SK-N-SH treated with all-trans-retinoic acid at 6 μM for 48 hours (cell line): ENCODE results near the gene CISD3.

Source experiments
- ATAC-seq: fragments of 200-7000 bp; cut with Tn5 transposase; 3 replicates; pipeline ENCODE4 v1.9.1; 2020; ENCODE audit warnings: mild to moderate bottlenecking, moderate library complexity
- ARNTL ChIP-seq: fragments of 450-650 bp; formaldehyde crosslinking; IDR thresholded peaks from 2 replicates; pipeline ENCODE4 v1.5.0; 2020; ENCODE audit warnings: low read depth, mild to moderate bottlenecking, moderate library complexity, borderline replicate concordance
- BACH2 ChIP-seq: fragments of 250-450 bp; sonication (Bioruptor Pico); IDR thresholded peaks from 2 replicates; pipeline ENCODE4 v1.9.0; 2021; ENCODE audit warnings: mild to moderate bottlenecking, borderline replicate concordance
- CREB5 ChIP-seq: fragments of 250-450 bp; sonication (Bioruptor Pico); IDR thresholded peaks from 2 replicates; pipeline ENCODE4 v1.5.1; 2020; ENCODE audit warnings: low read depth, mild to moderate bottlenecking, moderate library complexity
- CSDC2 ChIP-seq: fragments of 250-450 bp; sonication (Bioruptor Pico); IDR thresholded peaks from 2 replicates; pipeline ENCODE4 v1.5.0; 2020; ENCODE audit warnings: mild to moderate bottlenecking, moderate library complexity
- ESRRG ChIP-seq: fragments of 250-450 bp; sonication (Bioruptor Pico); IDR thresholded peaks from 2 replicates; pipeline ENCODE4 v1.6.1; 2021; ENCODE audit warnings: mild to moderate bottlenecking
- GLIS3 ChIP-seq: fragments of 250-450 bp; sonication (Bioruptor Pico); IDR thresholded peaks from 2 replicates; pipeline ENCODE4 v1.5.0; 2020; ENCODE audit warnings: mild to moderate bottlenecking, moderate library complexity
- ISL1 ChIP-seq: fragments of 250-450 bp; sonication (Bioruptor Pico); IDR thresholded peaks from 2 replicates; pipeline ENCODE4 v2.1.2; 2022; ENCODE audit warnings: mild to moderate bottlenecking, moderate library complexity
- OSR1 ChIP-seq: fragments of 250-450 bp; sonication (Bioruptor Pico); IDR thresholded peaks from 2 replicates; pipeline ENCODE4 v1.8.0; 2022; ENCODE audit warnings: moderate library complexity, mild to moderate bottlenecking, inconsistent platforms
- POU6F1 ChIP-seq: fragments of 250-450 bp; sonication (Bioruptor Pico); IDR thresholded peaks from 2 replicates; pipeline ENCODE4 v1.8.0; 2021; ENCODE audit warnings: low read depth, mild to moderate bottlenecking, moderate library complexity, borderline replicate concordance
- RARB ChIP-seq: fragments of 250-450 bp; sonication (Bioruptor Pico); IDR thresholded peaks from 2 replicates; pipeline ENCODE4 v1.8.0; 2021; ENCODE audit warnings: mild to moderate bottlenecking, moderate library complexity
- TCF4 ChIP-seq: fragments of 250-450 bp; sonication (Bioruptor Pico); IDR thresholded peaks from 2 replicates; pipeline ENCODE4 v1.8.0; 2021; ENCODE audit warnings: mild to moderate bottlenecking, moderate library complexity, borderline replicate concordance
- TSHZ2 ChIP-seq: fragments of 250-450 bp; sonication (Bioruptor Pico); IDR thresholded peaks from 2 replicates; pipeline ENCODE4 v1.5.0; 2020; ENCODE audit warnings: mild to moderate bottlenecking, moderate library complexity
- ZC3H10 ChIP-seq: fragments of 250-450 bp; sonication (Bioruptor Pico); IDR thresholded peaks from 2 replicates; pipeline ENCODE4 v1.5.1; 2021; ENCODE audit warnings: mild to moderate bottlenecking, moderate library complexity
- ZFP3 ChIP-seq: fragments of 250-450 bp; sonication (Bioruptor Pico); IDR thresholded peaks from 2 replicates; pipeline ENCODE4 v1.5.0; 2020; ENCODE audit warnings: mild to moderate bottlenecking, moderate library complexity
- ZFP30 ChIP-seq: fragments of 450-650 bp; formaldehyde crosslinking; IDR thresholded peaks from 2 replicates; pipeline ENCODE4 v1.5.0; 2022; ENCODE audit warnings: mild to moderate bottlenecking, moderate library complexity
- ZNF565 ChIP-seq: fragments of 450-650 bp; formaldehyde crosslinking; conservative IDR thresholded peaks from 2 replicates; pipeline ENCODE4 v1.5.0; 2020; ENCODE audit warnings: low read depth, mild to moderate bottlenecking, moderate library complexity
- ZNF70 ChIP-seq: fragments of 450-650 bp; formaldehyde crosslinking; IDR thresholded peaks from 2 replicates; pipeline ENCODE4 v1.5.0; 2020; ENCODE audit warnings: mild to moderate bottlenecking, moderate library complexity
- ZNF8 ChIP-seq: fragments of 450-650 bp; formaldehyde crosslinking; IDR thresholded peaks from 2 replicates; pipeline ENCODE4 v1.5.0; 2020; ENCODE audit warnings: mild to moderate bottlenecking, moderate library complexity
- TF ChIP-seq, protein P1 (sequence below): fragments of 250-450 bp; sonication (Bioruptor Pico); IDR thresholded peaks from 2 replicates; pipeline ENCODE4 v1.5.1; 2021; ENCODE audit warnings: mild to moderate bottlenecking, moderate library complexity

CISD3 gene

GRCh38 chr17:38746849-38747462, 16.8 kb downstream of the CISD3 start:
- no peak for TF ChIP-seq ZNF565 (CRISPR knock-in tag)
- TF ChIP-seq ARNTL = no peak
- TF ChIP-seq ISL1 (CRISPR knock-in tag) = no peak
- no peak for ATAC-seq

GRCh38 chr17:38747463-38748148, 17.5 kb downstream of the CISD3 start:
- ATAC-seq = no peak
- no peak for TF ChIP-seq POU6F1
- no peak for TF ChIP-seq GLIS3
- no peak for TF ChIP-seq ZNF565 (CRISPR knock-in tag)
- TF ChIP-seq RARB (CRISPR knock-in tag) = no peak
- TF ChIP-seq, protein P1, sequence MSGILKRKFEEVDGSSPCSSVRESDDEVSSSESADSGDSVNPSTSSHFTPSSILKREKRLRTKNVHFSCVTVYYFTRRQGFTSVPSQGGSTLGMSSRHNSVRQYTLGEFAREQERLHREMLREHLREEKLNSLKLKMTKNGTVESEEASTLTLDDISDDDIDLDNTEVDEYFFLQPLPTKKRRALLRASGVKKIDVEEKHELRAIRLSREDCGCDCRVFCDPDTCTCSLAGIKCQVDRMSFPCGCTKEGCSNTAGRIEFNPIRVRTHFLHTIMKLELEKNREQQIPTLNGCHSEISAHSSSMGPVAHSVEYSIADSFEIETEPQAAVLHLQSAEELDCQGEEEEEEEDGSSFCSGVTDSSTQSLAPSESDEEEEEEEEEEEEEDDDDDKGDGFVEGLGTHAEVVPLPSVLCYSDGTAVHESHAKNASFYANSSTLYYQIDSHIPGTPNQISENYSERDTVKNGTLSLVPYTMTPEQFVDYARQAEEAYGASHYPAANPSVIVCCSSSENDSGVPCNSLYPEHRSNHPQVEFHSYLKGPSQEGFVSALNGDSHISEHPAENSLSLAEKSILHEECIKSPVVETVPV = no peak
- TF ChIP-seq CSDC2 = no peak
- TF ChIP-seq ZC3H10 (CRISPR knock-in tag) = no peak
- no peak for TF ChIP-seq ZFP3 (CRISPR knock-in tag)
- no peak for TF ChIP-seq BACH2
- no peak for TF ChIP-seq TSHZ2 (CRISPR knock-in tag)
- no peak for TF ChIP-seq ZFP30 (CRISPR knock-in tag)
- TF ChIP-seq, all 23 proteins: peak for 0

GRCh38 chr17:38748149-38748891, 18.2 kb downstream of the CISD3 start, which contains the start of gene PCGF2:
PCGF2 (minus strand) TSS chr17:38748336; CDS start chr17:38740402, 7,934 bp downstream.
- peak; percentile 15; the same call in 2 of the 3 replicates for ATAC-seq

GRCh38 chr17:38748892-38749222, 18.7 kb downstream of the CISD3 start:
- no peak for TF ChIP-seq ZC3H10 (CRISPR knock-in tag)
- no peak for TF ChIP-seq ARNTL
- TF ChIP-seq ZFP30 (CRISPR knock-in tag) = no peak
- no peak for TF ChIP-seq POU6F1
- TF ChIP-seq ESRRG (CRISPR knock-in tag) = no peak
- no peak for TF ChIP-seq ZFP3 (CRISPR knock-in tag)
- ATAC-seq = no peak

More at GRCh38 chr17:38748149-38748891, 18.2 kb downstream of the CISD3 start, which contains the start of gene PCGF2:
- TF ChIP-seq OSR1 (CRISPR knock-in tag) = no peak
- TF ChIP-seq ISL1 (CRISPR knock-in tag) = no peak
- TF ChIP-seq RARB (CRISPR knock-in tag) = no peak
- TF ChIP-seq ARNTL = no peak
- TF ChIP-seq ZFP30 (CRISPR knock-in tag) = no peak
- TF ChIP-seq GLIS3 = no peak
- no peak for TF ChIP-seq ZNF8 (CRISPR knock-in tag)
- TF ChIP-seq CREB5 = no peak
- no peak for TF ChIP-seq ZNF70 (CRISPR knock-in tag)
- no peak for TF ChIP-seq CSDC2
- TF ChIP-seq BACH2 = no peak
- no peak for TF ChIP-seq ZFP3 (CRISPR knock-in tag)
- TF ChIP-seq ZNF565 (CRISPR knock-in tag) = no peak
- no peak for TF ChIP-seq TCF4 (CRISPR knock-in tag)
- no peak for TF ChIP-seq ZC3H10 (CRISPR knock-in tag)
- TF ChIP-seq, all 23 proteins: peak for 0
